K562 (cell line): Measurements from ENCODE around the gene DENND6A. TPM values are rescaled to one million over a fixed set of nuclear protein-coding genes. Genes with fewer than 3 reads are reported as not detected.

Experiments used
- ATAC-seq: fragments of 200-7000 bp; cut with Tn5 transposase; 3 replicates; pipeline ENCODE4 v1.9.1; 2020; ENCODE audit warnings: moderate library complexity
- BruUV-seq: library from RNA; stranded (reverse); fragments of 400-500 nt; replicated peaks from 2 replicates; lab custom pipeline; 2021; lab: Mats Ljungman, UMichigan
- CTCF ChIA-PET: fragments of 300-600 bp; formaldehyde crosslinking; extraction: SDS; loops from one replicate; lab custom pipeline; 2021; ENCODE audit warnings: low intra/inter-chr PET ratio; lab: Yijun Ruan, JAX
- POLR2A ChIA-PET: fragments of 300-600, 350-650 bp; sonication (Branson Sonifier 250); formaldehyde crosslinking; extraction: SDS; loops from one replicate; lab custom pipeline; 2021; ENCODE audit warnings: antibody characterized with exemption, inconsistent platforms; lab: Yijun Ruan, JAX
- DNase-seq, 4 experiments: peaks; one replicate each; pipeline versions ENCODE4 v3.0.0 to v3.0.0-alpha.2; 2011 to 2018; ENCODE audit warnings: low spot score in 3 of 4, mixed read lengths in 3 of 4; ENCODE audit errors: extremely low read depth in 1 of 4
- FAIRE-seq: peaks from 2 replicates; lab custom pipeline; 2011; peaks lifted over from hg19 to GRCh38; lab: Jason Lieb, UNC
- H2AFZ ChIP-seq: 2 replicates; pipeline ENCODE4 v1.6.0; 2011; ENCODE audit warnings: low read depth, low read length, control low read depth, inconsistent platforms
- H3K27ac ChIP-seq: fragments of 200-600 bp; 3 replicates; pipeline ENCODE4 v1.8.0; 2011; ENCODE audit warnings: low read depth, mild to moderate bottlenecking, control low read depth, inconsistent platforms, low read length, moderate library complexity, mixed read lengths; ENCODE audit errors: extremely low read depth
- H3K27me3 ChIP-seq, 2 experiments: fragments of 300-600 bp in 1 of 2; 2 replicates in 1 of 2; 3 replicates in 1 of 2; pipeline versions ENCODE4 v1.6.0 to v1.8.0; 2011; ENCODE audit warnings: inconsistent platforms in 2 of 2, low read length in 2 of 2, mild to moderate bottlenecking in 1 of 2, mixed read lengths in 1 of 2, moderate library complexity in 1 of 2; ENCODE audit not compliant: control insufficient read depth in 2 of 2, insufficient read depth in 2 of 2
- H3K36me3 ChIP-seq: fragments of 300-600 bp; 3 replicates; pipeline ENCODE4 v1.8.0; 2011; ENCODE audit warnings: mild to moderate bottlenecking, low read length, inconsistent platforms; ENCODE audit not compliant: control insufficient read depth, insufficient read depth
- H3K4me1 ChIP-seq, 2 experiments: fragments of 200-600 bp in 1 of 2; replicated peaks in 1 of 2; 2 replicates in 1 of 2; 3 replicates in 1 of 2; pipeline versions ENCODE4 v1.5.1 to v1.8.0; 2011; ENCODE audit warnings: inconsistent platforms in 2 of 2, low read length in 2 of 2, mild to moderate bottlenecking in 1 of 2, mixed read lengths in 1 of 2, moderate library complexity in 1 of 2; ENCODE audit not compliant: control insufficient read depth in 2 of 2, insufficient read depth in 2 of 2
- H3K4me2 ChIP-seq: 2 replicates; pipeline ENCODE4 v1.6.1; 2011; ENCODE audit warnings: low read length, control low read depth, inconsistent platforms, mixed read lengths; ENCODE audit not compliant: insufficient read depth
- H3K4me3 ChIP-seq: fragments of 200-600 bp; sonication (generic), shearing (Covaris generic); 2 replicates; pipeline ENCODE4 v1.5.1; 2016; ENCODE audit warnings: control low read depth, inconsistent platforms
- H3K79me2 ChIP-seq: fragments of 200-600 bp; 3 replicates; pipeline ENCODE4 v1.8.0; 2011; ENCODE audit warnings: low read length, inconsistent platforms; ENCODE audit not compliant: control insufficient read depth, insufficient read depth
- H3K9ac ChIP-seq, 2 experiments: 2 replicates each; pipeline versions ENCODE4 v1.6.0 to v1.6.1; 2011; ENCODE audit warnings: low read depth in 2 of 2, low read length in 2 of 2, control low read depth in 1 of 2, inconsistent platforms in 1 of 2, mild to moderate bottlenecking in 1 of 2, mixed read lengths in 1 of 2; ENCODE audit not compliant: insufficient read depth in 1 of 2
- H3K9me1 ChIP-seq: one replicate; pipeline ENCODE4 v1.6.0; 2011; ENCODE audit warnings: inconsistent platforms, mild to moderate bottlenecking, low read length, moderate library complexity; ENCODE audit not compliant: control insufficient read depth, insufficient read depth
- H3K9me3 ChIP-seq: replicated peaks from 2 replicates; pipeline ENCODE4 v1.5.1; 2011; ENCODE audit warnings: low read depth, low read length, inconsistent platforms; ENCODE audit not compliant: control insufficient read depth, insufficient read depth
- H4K20me1 ChIP-seq: replicated peaks from 2 replicates; pipeline ENCODE4 v1.6.1; 2011; ENCODE audit warnings: low read length, inconsistent platforms, mixed read lengths; ENCODE audit not compliant: control insufficient read depth, insufficient read depth
- BRD4 ChIP-seq: fragments of 200-600 bp; sonication (generic); IDR thresholded peaks from 2 replicates; pipeline ENCODE4 v1.6.1; 2017; ENCODE audit warnings: inconsistent platforms
- CEBPB ChIP-seq: fragments of 450-650 bp; IDR thresholded peaks from 2 replicates; pipeline ENCODE4 v1.6.1; 2016; ENCODE audit warnings: missing genetic modification characterization, missing compliant biosample characterization
- CEBPG ChIP-seq, 3 experiments: fragments of 200-800 bp in 1 of 3; sonication (Bioruptor generic) in 1 of 3; sonication (generic) in 1 of 3; formaldehyde crosslinking in 1 of 3; IDR thresholded peaks in 2 of 3; conservative IDR thresholded peaks in 1 of 3; 2 replicates each; pipeline versions ENCODE4 v1.6.1 to v1.8.0; 2016 to 2022; ENCODE audit warnings: missing compliant biosample characterization in 2 of 3, missing genetic modification characterization in 2 of 3, mild to moderate bottlenecking in 1 of 3, missing genetic modification reagents in 1 of 3
- EP400 ChIP-seq: fragments of 450-650 bp; IDR thresholded peaks from 2 replicates; pipeline ENCODE4 v1.6.1; 2017; ENCODE audit warnings: antibody characterized with exemption, mild to moderate bottlenecking, moderate library complexity
- RNF219 ChIP-seq: fragments of 250-450 bp; sonication (Bioruptor Pico); IDR thresholded peaks from 2 replicates; pipeline ENCODE4 v1.5.0; 2022; ENCODE audit warnings: mild to moderate bottlenecking
- SETDB1 ChIP-seq: IDR thresholded peaks from one replicate; pipeline ENCODE4 v1.6.1; 2012; ENCODE audit warnings: low read length, control low read depth, inconsistent platforms
- SLC30A9 ChIP-seq: fragments of 250-450 bp; sonication (Bioruptor Pico); IDR thresholded peaks from 2 replicates; pipeline ENCODE4 v1.8.0; 2022; ENCODE audit warnings: mild to moderate bottlenecking, moderate library complexity
- ZBED1 ChIP-seq: IDR thresholded peaks from 2 replicates; pipeline ENCODE4 v1.6.1; 2014
- ZNF518B ChIP-seq: fragments of 250-450 bp; sonication (Bioruptor Pico); IDR thresholded peaks from 2 replicates; pipeline ENCODE4 v1.5.0; 2021; ENCODE audit warnings: mild to moderate bottlenecking, moderate library complexity
- ZNF766 ChIP-seq: fragments of 200-800 bp; sonication (Bioruptor generic); conservative IDR thresholded peaks from 2 replicates; pipeline ENCODE4 v1.6.1; 2016; ENCODE audit warnings: missing genetic modification characterization, missing compliant biosample characterization
- ZNF780A ChIP-seq: fragments of 250-450 bp; sonication (Bioruptor Pico); IDR thresholded peaks from 2 replicates; pipeline ENCODE4 v1.5.0; 2021; ENCODE audit warnings: mild to moderate bottlenecking
- ZNF785 ChIP-seq: fragments of 250-450 bp; sonication (Bioruptor Pico); IDR thresholded peaks from 2 replicates; pipeline ENCODE4 v1.4.0; 2020; ENCODE audit warnings: mild to moderate bottlenecking
- WGBS: fragments of 100-300 bp; shearing (Covaris generic); methylation state at CpG from one replicate; pipeline ENCODE4 v1.1.6; 2016; ENCODE audit warnings: low coverage, mixed read lengths; ENCODE audit not compliant: insufficient coverage; ENCODE audit errors: missing lambda C conversion rate; 5-methylcytosine and 5-hydroxymethylcytosine counted together
- in situ Hi-C: fragments of 300-500 bp; cut with MboI; formaldehyde crosslinking; loops from 4 replicates; pipeline ENCODE4 v1.15.0; 2018; ENCODE audit warnings: inconsistent platforms, mixed read lengths
- intact Hi-C: fragments of 100-400 bp; cut with micrococcal nuclease; formaldehyde crosslinking; loops from 2 replicates; pipeline ENCODE4 v1.14.2; 2022
- polyA plus RNA-seq, 8 experiments: library from polyadenylated mRNA; depleted of rRNA in 4 of 8; stranded (reverse) in 5 of 8; unstranded in 3 of 8; fragments of >200 nt; fragmentation: Nextera tagmentation in 2 of 8; fragmentation: Illumina TruSeq in 1 of 8; extraction: Ambion mirVana in 2 of 8; extraction: Trizol in 1 of 8; gene quantifications; 2 replicates each; pipeline versions ENCODE4 v1.2.1 to v1.2.3, GENCODE V29; 2011 to 2014; ENCODE audit warnings: inconsistent platforms in 1 of 8, missing spikeins in 1 of 8
- total RNA-seq, 7 experiments: library from RNA; depleted of rRNA in 6 of 7; stranded (reverse); fragments of >200 nt in 6 of 7; fragmentation: Illumina TruSeq in 2 of 7; extraction: Trizol in 2 of 7; gene quantifications; 2 replicates each; pipeline versions ENCODE4 v1.2.1 to v1.2.3, GENCODE V29; 2011 to 2021; ENCODE audit warnings: low replicate concordance in 1 of 7

Gene DENND6A
- total and polyA plus RNA-seq, 9 of the 15 experiments (the other 6 are each of a cell fraction or from before 2014, with no cell fraction given), result 1.5 to 12.7 (median 7.1) TPM

- H3K79me2 ChIP-seq, result no peaks in the 10 kb centered on the region
- no TSS peak for BruUV-seq
- FAIRE-seq (no peak), ATAC-seq (no peak), DNase-seq (no peak)
- no peaks in the 10 kb centered on the region for H3K36me3 ChIP-seq
- no peak overlapping the region for H3K27ac ChIP-seq
- CTCF ChIA-PET, result no interaction called here
- H2AFZ ChIP-seq, result no peak overlapping the region
- no peaks in the 10 kb centered on the region for H3K9me3 ChIP-seq
- TF ChIP-seq CEBPG (CRISPR knock-in tag; IDR thresholded peaks at IDR 0.05) (no peak), CEBPG (tag; conservative IDR thresholded peaks at IDR 0.05 in 1 of 2, IDR thresholded peaks at IDR 0.05 in 1 of 2) (peak in 1 of 2 experiments; percentile 35; a peak in 1 of 4 replicates), CEBPB (peak; percentile 53; the same call in 1 of the 2 replicates), ZNF766 (no peak)
- WGBS, result 36% methylated on average over 2 of the region's 2 CpGs
- no peaks in the 10 kb centered on the region for H3K4me1 ChIP-seq
- no peak overlapping the region for H3K4me3 ChIP-seq
- no peaks in the 10 kb centered on the region for H3K27me3 ChIP-seq
- no peak overlapping the region for H3K9ac ChIP-seq
- H3K4me2 ChIP-seq, result no peak overlapping the region
- POLR2A ChIA-PET, result no interaction called here
- intact Hi-C loops, result no loop called here
- H4K20me1 ChIP-seq, result no peaks in the 10 kb centered on the region
- no peaks in the 10 kb centered on the region for H3K9me1 ChIP-seq
- in situ Hi-C loops, result no loop called here
Measured at GRCh38 chr3:57735405-57735804, 42.5 kb upstream of the DENND6A start.

- WGBS, result 53% methylated on average over 2 of the region's 2 CpGs
- no peak for TF ChIP-seq ZNF780A (CRISPR knock-in tag)
- no peak for TF ChIP-seq BRD4
- TF ChIP-seq EP400, result no peak
- TF ChIP-seq ZNF518B (CRISPR knock-in tag), result no peak
- TF ChIP-seq ZNF785 (CRISPR knock-in tag), result no peak
- TF ChIP-seq SETDB1, result no peak
- TF ChIP-seq ZBED1, result no peak
- TF ChIP-seq RNF219, result no peak
- TF ChIP-seq SLC30A9 (CRISPR knock-in tag), result no peak
Measured at GRCh38 chr3:57733790-57734189, 40.9 kb upstream of the DENND6A start.

More at GRCh38 chr3:57733790-57734189, 40.9 kb upstream of the DENND6A start:
- Histone ChIP-seq H3K79me2 (no peaks in the 10 kb centered on the region), H3K4me2 (no peak overlapping the region), H3K27ac (no peak overlapping the region), H3K9me3 (no peaks in the 10 kb centered on the region), H3K9me1 (no peaks in the 10 kb centered on the region), H3K4me3 (no peak overlapping the region), H4K20me1 (no peaks in the 10 kb centered on the region), H3K36me3 (no peaks in the 10 kb centered on the region), H3K27me3 (no peaks in the 10 kb centered on the region), H2AFZ (no peak overlapping the region), H3K9ac (no peak overlapping the region), H3K4me1 (no peaks in the 10 kb centered on the region)
- DNase-seq (no peak), ATAC-seq (no peak), FAIRE-seq (no peak)
- BruUV-seq, result no TSS peak
- in situ Hi-C loops (no loop called here), intact Hi-C loops (no loop called here)
- CTCF ChIA-PET, result no interaction called here
- POLR2A ChIA-PET, result no interaction called here
